ENCODE results near the gene OXT.
"Not testable (repeated sequence)": the region's sequence is repeated elsewhere in the genome, so short reads cannot be mapped to it uniquely, and the experiment has no call there.

Gene OXT

GRCh38 chr20:3051385-3052019, 19.9 kb upstream of the OXT start:
- DNase-seq: no peak

- DNase-seq: no peak
These were observed 11.9 kb upstream of the OXT start for GRCh38 chr20:3059489-3059888.

- DNase-seq: not testable (repeated sequence)
These were observed 7.3 kb upstream of the OXT start for GRCh38 chr20:3064119-3064518.

- DNase-seq: no peak
These were observed 4.0 kb upstream of the OXT start for GRCh38 chr20:3067139-3068014.

- DNase-seq: no peak
These were observed 3.3 kb upstream of the OXT start for GRCh38 chr20:3068075-3068474.

GRCh38 chr20:3068986-3069900, 2.2 kb upstream of the OXT start:
- DNase-seq: no peak

GRCh38 chr20:3070725-3071124, 695 bp upstream of the OXT start:
- DNase-seq: no peak

- no peak for DNase-seq
These were observed 182 bp upstream of the OXT start for GRCh38 chr20:3071266-3071609.

GRCh38 chr20:3072530-3073250, 1.3 kb downstream of the OXT start:
- DNase-seq: no peak

GRCh38 chr20:3073251-3073643, 1.8 kb downstream of the OXT start:
- not testable (repeated sequence) for DNase-seq

GRCh38 chr20:3074812-3075211, 3.4 kb downstream of the OXT start:
- no peak for DNase-seq

GRCh38 chr20:3075315-3075714, 3.9 kb downstream of the OXT start:
- not testable (repeated sequence) for DNase-seq

- DNase-seq: no peak
These were observed 6.3 kb downstream of the OXT start for GRCh38 chr20:3077618-3078134.

GRCh38 chr20:3080939-3081388, 9.5 kb downstream of the OXT start:
- no peak for DNase-seq

GRCh38 chr20:3081641-3082040, 10.2 kb downstream of the OXT start:
- DNase-seq: no peak

GRCh38 chr20:3082306-3082951, 11.0 kb downstream of the OXT start:
- no peak for DNase-seq

GRCh38 chr20:3082955-3083952, 11.8 kb downstream of the OXT start:
- no peak for DNase-seq

GRCh38 chr20:3084283-3084985, 13.0 kb downstream of the OXT start, which contains the start of gene AVP:
AVP (minus strand) TSS chr20:3084724; CDS start chr20:3084674, 50 bp downstream.
- DNase-seq: no peak

- no peak for DNase-seq
These were observed 13.6 kb downstream of the OXT start for GRCh38 chr20:3084986-3085360.

- no peak for DNase-seq
These were observed 14.2 kb downstream of the OXT start for GRCh38 chr20:3085571-3086072.
